Suprapubic skin (tissue), 3 donors: ENCODE results near the gene DAB1.

ENCODE experiments used
- POLR2AphosphoS5 ChIP-seq, 3 donors: sonication (generic); formaldehyde crosslinking; IDR thresholded peaks; one replicate each; pipeline ENCODE4 v1.6.1; 2017; ENCODE audit warnings: antibody characterized with exemption in 3 of 3
- TF ChIP-seq, protein P1 (sequence below), 2 donors: fragments of 200-600 bp in 1 of 2; fragments of 450-650 bp in 1 of 2; sonication (generic) in 1 of 2; IDR thresholded peaks; one replicate each; pipeline ENCODE4 v1.5.1; 2016 to 2019; ENCODE audit warnings: antibody characterized with exemption in 2 of 2, mild to moderate bottlenecking in 1 of 2, moderate library complexity in 1 of 2

DNA sequence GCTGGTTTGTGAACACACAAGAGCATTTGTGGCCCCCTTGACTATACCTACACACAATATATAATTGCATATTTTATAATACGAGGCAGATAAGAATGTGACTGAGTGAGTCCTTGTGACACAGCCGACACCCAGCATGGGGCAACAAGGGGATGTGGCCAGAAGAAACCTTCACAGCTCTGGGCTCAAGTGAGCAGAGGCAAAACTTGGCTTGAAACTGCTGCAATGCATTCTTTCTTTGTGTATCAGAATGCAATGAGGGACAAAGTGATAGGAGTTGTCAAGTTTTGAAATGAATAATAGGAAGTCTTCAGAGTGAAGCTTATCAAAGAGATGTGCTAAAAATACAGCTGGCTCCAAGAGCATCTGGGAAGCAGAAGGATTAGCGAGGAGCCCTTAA lies 334.0 kb downstream of the DAB1 start:
- no peak for TF ChIP-seq POLR2AphosphoS5 (IDR thresholded peaks at IDR 0.05)
- TF ChIP-seq, protein P1, sequence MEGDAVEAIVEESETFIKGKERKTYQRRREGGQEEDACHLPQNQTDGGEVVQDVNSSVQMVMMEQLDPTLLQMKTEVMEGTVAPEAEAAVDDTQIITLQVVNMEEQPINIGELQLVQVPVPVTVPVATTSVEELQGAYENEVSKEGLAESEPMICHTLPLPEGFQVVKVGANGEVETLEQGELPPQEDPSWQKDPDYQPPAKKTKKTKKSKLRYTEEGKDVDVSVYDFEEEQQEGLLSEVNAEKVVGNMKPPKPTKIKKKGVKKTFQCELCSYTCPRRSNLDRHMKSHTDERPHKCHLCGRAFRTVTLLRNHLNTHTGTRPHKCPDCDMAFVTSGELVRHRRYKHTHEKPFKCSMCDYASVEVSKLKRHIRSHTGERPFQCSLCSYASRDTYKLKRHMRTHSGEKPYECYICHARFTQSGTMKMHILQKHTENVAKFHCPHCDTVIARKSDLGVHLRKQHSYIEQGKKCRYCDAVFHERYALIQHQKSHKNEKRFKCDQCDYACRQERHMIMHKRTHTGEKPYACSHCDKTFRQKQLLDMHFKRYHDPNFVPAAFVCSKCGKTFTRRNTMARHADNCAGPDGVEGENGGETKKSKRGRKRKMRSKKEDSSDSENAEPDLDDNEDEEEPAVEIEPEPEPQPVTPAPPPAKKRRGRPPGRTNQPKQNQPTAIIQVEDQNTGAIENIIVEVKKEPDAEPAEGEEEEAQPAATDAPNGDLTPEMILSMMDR (IDR thresholded peaks at IDR 0.05), result no peak
